Neural progenitor cell (in vitro differentiated cells): ENCODE results near the gene HNRNPD.
"Not testable (repeated sequence)": the region's sequence is repeated elsewhere in the genome, so short reads cannot be mapped to it uniquely, and the experiment has no call there.

Experiments used
- EZH2phosphoT487 ChIP-seq: fragments of 200-600 bp; sonication (generic); IDR thresholded peaks from 2 replicates; pipeline ENCODE4 v1.6.1; 2017; ENCODE audit warnings: antibody characterized with exemption
- TF ChIP-seq, protein P1 (sequence below): fragments of 200-600 bp; sonication (generic); IDR thresholded peaks from 2 replicates; pipeline ENCODE4 v1.5.1; 2017; ENCODE audit warnings: antibody characterized with exemption, mild to moderate bottlenecking

DNA sequence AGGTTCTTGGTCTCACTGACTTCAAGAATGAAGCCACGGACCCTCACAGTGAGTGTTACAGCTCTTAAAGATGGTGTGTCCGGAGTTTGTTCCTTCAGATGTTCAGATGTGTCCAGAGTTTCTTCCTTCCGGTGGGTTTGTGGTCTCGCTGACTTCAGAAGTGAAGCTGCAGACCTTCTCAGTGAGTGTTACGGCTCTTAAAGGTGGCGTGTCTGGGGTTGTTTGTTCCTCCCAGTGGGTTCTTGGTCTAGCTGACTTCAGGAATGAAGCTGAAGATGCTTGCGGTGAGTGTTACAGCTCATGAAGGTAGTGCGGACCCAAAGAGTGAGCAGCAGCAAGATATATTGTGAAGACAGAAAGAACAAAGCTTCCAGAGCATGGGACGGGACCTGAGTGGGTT, 40.1 kb downstream of the HNRNPD start:
- TF ChIP-seq, protein P1, sequence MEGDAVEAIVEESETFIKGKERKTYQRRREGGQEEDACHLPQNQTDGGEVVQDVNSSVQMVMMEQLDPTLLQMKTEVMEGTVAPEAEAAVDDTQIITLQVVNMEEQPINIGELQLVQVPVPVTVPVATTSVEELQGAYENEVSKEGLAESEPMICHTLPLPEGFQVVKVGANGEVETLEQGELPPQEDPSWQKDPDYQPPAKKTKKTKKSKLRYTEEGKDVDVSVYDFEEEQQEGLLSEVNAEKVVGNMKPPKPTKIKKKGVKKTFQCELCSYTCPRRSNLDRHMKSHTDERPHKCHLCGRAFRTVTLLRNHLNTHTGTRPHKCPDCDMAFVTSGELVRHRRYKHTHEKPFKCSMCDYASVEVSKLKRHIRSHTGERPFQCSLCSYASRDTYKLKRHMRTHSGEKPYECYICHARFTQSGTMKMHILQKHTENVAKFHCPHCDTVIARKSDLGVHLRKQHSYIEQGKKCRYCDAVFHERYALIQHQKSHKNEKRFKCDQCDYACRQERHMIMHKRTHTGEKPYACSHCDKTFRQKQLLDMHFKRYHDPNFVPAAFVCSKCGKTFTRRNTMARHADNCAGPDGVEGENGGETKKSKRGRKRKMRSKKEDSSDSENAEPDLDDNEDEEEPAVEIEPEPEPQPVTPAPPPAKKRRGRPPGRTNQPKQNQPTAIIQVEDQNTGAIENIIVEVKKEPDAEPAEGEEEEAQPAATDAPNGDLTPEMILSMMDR, result not testable (repeated sequence)
- not testable (repeated sequence) for TF ChIP-seq EZH2phosphoT487
